Left hindlimb (tissue), 1 donor: ENCODE measurements around the gene ZNF691.
"Not testable (repeated sequence)": the region's sequence is repeated elsewhere in the genome, so short reads cannot be mapped to it uniquely, and the experiment has no call there.

Experiments used
- DNase-seq: peaks from one replicate; pipeline ENCODE4 v3.0.0-alpha.2; 2018

Gene ZNF691, protein sequence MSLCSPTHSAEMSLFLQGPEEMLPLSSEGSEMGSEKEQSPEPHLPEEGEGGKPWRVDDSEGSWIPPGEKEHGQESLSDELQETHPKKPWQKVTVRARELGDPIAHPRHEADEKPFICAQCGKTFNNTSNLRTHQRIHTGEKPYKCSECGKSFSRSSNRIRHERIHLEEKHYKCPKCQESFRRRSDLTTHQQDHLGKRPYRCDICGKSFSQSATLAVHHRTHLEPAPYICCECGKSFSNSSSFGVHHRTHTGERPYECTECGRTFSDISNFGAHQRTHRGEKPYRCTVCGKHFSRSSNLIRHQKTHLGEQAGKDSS

DNA sequence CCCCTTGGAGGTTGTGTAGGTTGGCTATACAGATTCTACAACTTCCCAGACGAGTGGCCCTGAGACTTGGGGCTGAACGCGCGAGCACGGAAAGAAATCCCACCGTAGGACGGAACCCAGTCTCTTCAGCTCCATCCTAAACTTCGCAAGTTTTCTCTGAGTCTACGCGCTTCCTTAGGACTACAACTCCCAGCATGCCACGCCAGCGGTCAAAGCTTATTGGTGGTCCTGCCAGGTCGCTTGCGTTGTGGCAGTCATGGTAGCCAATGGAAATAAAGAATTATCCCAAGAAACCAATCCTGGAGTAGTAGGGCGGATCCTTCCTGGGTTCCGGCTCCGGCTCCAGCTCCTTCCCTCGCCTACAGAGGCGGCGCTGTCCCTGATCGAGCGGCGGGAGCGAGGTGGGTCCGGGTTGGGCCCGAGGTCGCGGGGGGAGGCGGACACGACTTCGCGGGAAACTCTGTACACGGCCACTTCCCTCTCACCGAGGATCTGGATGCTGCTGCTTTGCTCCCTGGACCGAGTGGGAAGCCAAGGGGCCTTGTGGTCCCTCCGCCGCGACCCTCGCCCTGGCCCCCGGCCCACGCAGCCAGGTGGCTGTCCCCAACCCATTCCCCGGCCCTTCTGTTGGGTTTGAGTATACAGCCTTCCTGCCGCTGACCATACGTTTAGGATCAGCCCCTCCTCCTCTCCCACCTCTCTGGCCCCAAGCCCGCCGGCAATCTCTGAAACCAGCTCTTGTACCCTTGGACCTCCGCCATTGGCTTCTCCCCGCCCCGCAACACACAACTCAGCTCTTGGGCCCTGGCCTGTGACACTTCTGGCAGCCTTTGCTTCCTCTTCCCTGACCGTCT, at the start of gene ZNF691:
Gene ZNF691, plus strand, starts transcription at position 357 of the 854 bp plus-strand sequence. CDS start 3,046 bp downstream, outside the sequence.
- DNase-seq: peak; percentile 96

DNA sequence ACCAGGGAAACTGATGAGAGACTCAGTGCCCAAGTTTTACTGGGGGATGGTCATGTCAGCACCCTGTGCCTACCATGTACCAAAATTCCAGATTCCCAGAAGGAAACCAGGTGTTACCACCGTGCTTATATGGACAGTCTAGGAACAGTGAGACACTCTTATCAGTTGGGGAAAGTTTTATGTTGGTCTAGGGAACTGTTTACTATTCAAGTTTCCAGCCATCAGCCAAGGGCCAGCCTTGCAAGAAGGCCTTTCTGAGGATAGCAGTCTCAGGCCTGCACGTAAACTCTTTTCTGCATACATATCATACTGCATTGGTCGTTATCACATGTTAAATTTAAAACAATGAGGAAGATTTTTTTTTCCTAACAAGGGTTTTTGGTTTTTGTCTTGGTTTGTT, 49.0 kb upstream of the ZNF691 start:
- DNase-seq: no peak

DNA sequence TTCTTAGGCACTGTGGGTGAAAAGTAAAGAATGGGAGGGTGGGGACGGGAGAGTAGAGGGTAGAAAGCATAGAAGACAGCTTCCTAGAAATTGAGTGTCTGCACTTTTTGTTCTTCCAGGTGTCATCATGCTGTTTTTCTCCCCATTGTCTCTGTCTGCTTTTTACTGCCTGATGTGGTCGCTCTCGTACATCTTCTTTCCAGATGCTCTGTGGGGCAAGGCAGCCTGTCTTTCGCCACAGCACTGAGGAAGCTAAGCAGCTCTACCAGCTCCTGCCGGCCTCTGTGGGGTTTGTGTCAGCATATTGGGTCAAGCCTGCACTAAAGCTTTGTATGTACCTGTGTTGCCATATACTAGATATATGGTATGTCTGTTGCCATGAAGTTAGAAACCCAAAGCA, 48.4 kb upstream of the ZNF691 start:
- no peak for DNase-seq

- no peak for DNase-seq
Observed at GRCh38 chr1:42801832-42802473, 44.5 kb upstream of the ZNF691 start.

DNA sequence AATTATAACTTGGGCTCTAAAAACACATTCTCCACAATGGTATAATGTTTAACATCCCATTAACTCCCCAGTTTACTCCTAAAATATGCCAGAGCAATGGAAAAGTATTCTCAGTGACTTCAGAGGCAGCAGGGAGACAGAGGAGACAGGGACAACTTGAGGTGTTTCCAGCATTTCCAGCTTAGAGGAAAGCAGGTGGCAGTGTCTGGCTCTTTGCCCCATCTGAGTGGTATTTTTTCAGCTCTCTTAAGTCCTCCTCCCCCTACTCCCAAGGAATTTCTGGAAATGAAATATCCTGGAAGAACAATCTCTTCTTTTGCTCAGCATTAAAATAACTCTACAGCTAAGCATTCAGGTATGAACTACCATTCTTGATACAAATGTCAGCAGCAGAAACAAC, 40.2 kb upstream of the ZNF691 start:
- DNase-seq: no peak

DNA sequence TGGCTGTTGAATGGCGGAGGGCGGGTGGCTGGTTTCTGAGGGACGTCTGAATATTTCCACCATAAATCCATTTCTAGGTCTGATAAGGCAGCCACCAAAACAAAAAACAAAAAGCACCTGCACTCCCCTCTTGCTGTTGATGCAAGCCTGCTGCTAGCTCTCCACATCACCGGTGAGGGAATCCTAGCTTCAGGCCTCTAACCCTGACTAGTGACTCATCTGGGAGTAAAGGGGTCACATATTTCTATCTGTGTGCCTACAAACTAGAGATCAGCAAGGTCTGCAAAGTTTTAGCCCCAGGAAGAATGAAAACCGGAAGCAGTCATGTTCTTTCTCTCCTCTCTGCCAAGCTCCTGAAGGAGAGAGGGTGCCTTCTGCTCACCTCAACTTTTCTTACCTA, 39.8 kb upstream of the ZNF691 start:
- DNase-seq: no peak

DNA sequence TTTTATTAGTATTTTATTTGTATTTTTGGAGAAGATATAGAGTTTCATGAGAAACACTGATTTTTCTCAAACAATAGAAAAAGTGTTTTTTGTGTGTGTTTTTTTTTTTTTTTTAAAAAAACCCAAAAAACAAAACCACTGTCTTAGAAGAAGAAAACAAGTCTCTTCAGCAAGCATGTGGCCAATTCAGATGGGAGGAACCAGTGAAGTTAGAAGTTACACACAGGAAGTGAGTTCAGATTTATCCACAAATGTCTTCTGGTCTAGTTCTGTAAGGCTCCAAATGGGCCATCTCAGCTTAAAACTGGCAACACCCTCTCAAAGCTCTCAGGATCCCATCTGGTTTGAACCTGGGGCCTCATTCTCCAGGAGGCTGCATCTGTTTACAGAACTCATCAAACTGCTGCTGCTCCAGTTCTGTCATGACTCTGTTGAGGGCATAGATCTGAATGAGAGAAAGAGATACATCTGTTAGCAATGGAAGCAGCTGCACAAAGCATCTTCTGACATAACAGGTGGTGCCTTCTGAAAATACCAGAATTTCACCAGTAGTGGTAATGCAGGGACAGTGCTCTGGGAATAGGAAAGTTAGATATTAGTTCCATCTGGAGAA, 39.3 kb upstream of the ZNF691 start:
- DNase-seq: no peak

GRCh38 chr1:42814815-42815214, 31.6 kb upstream of the ZNF691 start:
- DNase-seq: not testable (repeated sequence)

DNA sequence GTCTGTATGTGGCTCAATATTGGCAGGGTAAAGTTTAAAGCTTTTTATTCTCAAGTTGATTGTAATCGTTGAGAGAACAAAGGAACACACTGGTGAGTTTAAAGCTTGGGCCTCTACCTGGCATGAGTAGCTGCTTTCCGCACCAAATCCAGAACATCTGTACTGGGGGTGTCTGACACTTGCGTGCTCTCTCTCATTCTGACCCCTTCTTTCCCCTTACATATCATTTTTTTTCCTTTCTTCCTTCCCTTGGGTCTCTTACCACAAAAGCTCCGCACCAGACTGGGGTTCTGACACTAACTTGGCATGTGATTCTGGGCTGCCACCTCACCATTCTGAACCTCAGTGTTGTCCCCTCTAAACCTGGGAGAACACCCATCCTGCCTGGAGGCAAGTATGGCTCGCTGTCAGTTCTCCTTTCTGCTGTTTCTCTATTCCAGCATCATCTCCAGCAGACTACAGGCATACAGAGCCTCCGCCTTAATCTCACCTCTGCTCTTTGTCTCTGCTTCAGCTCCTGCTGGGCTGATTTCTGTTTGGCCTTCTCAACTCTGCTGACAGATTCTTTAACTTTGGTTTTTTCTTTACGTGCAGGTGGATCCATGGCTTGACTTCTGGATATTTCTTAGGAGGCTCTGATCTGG, 30.4 kb upstream of the ZNF691 start:
- DNase-seq: no peak

GRCh38 chr1:42816585-42817439, 29.6 kb upstream of the ZNF691 start, which contains the start of the genes ERMAP and SVBP:
Gene ERMAP, plus strand, starts transcription at chr1:42817122. Its CDS starts 13,327 bp downstream, at chr1:42830449.
Gene SVBP, minus strand, starts transcription at chr1:42817397. Its CDS starts 853 bp downstream, at chr1:42816544.
- DNase-seq: peak; percentile 94

DNA sequence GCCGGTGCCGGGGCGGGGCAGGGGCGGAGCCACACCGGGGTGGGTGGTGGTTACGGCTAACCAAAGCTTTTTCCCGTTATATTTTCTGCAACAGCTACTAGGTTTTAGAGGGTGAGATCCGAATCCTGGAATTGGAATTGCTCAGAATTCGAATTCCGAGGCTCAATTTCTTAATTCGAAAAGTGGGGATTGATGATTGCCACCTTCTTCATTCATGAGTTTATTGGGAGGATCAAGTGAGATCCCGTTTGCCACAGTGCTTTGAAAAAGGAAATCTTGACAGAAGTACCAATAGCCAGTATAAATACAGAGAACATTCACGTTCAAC, 29.0 kb upstream of the ZNF691 start:
- no peak for DNase-seq

DNA sequence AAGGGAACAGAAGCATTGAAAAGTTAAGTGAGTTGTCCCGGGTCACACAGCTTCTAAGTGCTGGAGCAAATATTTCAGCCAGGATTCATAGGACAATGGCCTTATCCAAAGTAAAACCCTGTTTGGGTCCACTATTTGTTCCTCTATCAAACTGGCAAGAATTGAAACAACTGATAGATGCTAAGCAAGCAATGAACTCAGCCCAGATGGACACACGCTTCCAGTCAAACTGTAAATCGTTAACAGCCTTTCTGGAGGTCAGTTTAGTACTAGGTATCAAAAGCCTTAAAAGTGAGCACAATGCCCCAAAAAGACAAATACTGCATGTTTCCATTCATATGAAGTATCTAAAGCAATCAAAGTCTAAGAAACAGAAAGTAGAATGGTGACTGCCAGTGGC, 28.4 kb upstream of the ZNF691 start:
- DNase-seq: no peak

GRCh38 chr1:42820813-42821212, 25.6 kb upstream of the ZNF691 start:
- DNase-seq: no peak

GRCh38 chr1:42821690-42822089, 24.7 kb upstream of the ZNF691 start:
- no peak for DNase-seq

DNA sequence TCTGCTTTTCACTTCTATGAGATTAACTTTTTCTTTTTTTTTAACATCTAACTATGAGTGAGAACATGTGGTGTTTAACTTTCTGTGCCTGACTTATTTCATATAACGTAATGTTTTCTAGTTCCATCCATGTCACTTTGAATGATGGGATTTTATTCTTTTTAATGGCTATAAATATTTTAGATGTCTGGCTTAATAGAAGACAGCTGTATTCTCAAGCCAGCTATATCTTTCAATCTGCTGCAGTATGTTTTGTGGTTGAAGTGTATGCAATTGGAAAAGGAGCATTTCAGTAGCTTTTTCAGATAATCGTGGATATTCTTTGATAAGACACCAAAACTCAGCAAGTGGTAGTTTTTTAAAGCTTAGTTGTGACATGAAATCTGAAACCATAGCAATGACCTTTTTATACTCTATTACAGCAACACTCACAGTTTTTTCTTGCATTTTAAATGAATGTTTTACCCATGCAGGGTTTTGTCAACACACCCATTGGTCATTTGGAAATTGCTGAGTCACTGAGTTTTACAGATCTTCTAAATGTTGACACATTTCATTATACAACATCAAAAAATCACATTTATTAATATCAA, 23.5 kb upstream of the ZNF691 start:
- DNase-seq: no peak

- no peak for DNase-seq
Observed at GRCh38 chr1:42824481-42825035, 21.9 kb upstream of the ZNF691 start.

DNA sequence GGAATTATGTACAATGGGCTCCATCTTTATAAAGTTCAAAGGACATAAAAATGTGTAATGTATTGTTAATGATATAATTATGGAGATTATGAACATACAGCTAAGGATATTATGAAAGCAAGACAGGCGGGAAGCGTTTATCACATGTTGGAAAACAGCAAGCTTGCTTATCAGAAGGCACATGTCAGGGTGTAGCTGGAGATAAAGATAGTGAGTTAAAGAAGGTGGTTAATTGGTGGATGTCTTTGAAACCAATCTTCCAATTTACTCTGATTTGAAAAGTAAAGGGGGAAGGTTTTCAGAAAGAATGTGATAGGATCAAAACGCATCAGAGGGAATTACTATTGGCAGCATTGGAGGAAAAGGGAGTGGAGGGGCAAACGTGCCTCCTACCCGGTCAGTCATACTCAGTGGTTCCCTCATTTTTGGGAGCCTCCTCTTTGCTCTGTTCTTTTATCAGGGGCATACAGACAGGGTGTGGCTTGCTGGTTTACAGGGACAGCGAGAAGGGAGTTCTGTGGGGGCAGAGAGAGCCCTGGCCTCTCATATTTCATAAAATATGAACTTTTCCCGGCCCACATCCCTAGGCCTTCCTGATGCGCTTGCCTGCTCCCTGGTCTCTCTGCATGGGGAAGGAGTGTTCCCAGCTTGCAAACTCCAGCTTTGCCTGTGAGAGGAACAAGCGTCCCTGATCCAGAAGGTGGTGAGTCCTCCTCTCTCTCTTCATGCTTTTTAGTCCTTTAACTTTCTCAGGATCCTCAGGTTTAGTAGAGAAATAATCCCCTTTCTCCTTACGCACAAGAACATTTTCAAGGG, 21.2 kb upstream of the ZNF691 start:
- DNase-seq: no peak

- no peak for DNase-seq
Observed at GRCh38 chr1:42830631-42831030, 15.8 kb upstream of the ZNF691 start.

DNA sequence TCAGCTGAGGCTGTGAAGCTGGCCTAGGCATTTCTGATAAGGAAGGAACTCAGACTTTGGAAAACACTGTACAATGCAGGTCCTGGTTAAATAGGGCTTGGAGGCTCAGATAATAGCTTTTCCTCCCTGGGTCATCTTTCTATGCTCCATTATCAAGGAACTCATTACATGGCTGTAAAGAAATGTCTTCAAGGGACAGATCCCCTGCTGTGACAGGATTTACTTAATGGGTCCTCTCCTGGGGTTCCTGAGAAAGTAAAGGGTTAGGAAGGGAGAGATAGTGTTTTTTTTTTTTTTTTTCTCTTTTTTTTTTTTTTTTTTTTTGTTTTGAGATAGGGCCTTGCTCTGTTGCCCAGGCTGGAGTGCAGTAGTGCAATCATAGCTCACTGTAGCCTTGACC, 15.1 kb upstream of the ZNF691 start:
- no peak for DNase-seq

- DNase-seq: no peak
Observed at GRCh38 chr1:42832641-42833240, 13.7 kb upstream of the ZNF691 start.
